Spleen (tissue), 11 donors: ENCODE data around the gene SERPINB5. TPM values are rescaled to one million over a fixed set of nuclear protein-coding genes. Genes with fewer than 3 reads are reported as not detected.

ENCODE experiments used
- DNase-seq: peaks from one replicate; pipeline ENCODE4 v3.0.0-alpha.2; 2020
- H3K27ac ChIP-seq, 8 donors: fragments of 200-600 bp; sonication (generic) in 7 of 8; 1 replicate in 4 of 8; 2 replicates in 4 of 8; pipeline versions ENCODE4 v1.5.0 to v1.8.0; 2016 to 2021; ENCODE audit warnings: inconsistent platforms in 4 of 8, mild to moderate bottlenecking in 4 of 8, moderate library complexity in 1 of 8
- H3K27me3 ChIP-seq, 7 donors: fragments of 200-600 bp; sonication (generic) in 6 of 7; replicated peaks in 1 of 7; 1 replicate in 4 of 7; 2 replicates in 3 of 7; pipeline versions ENCODE4 v1.5.0 to v1.8.0; 2016 to 2021; ENCODE audit warnings: inconsistent platforms in 3 of 7, mild to moderate bottlenecking in 1 of 7
- H3K36me3 ChIP-seq, 6 donors: fragments of 200-600 bp; sonication (generic) in 5 of 6; 1 replicate in 4 of 6; 2 replicates in 2 of 6; pipeline versions ENCODE4 v1.5.0 to v1.8.0; 2016 to 2021; ENCODE audit warnings: inconsistent platforms in 2 of 6
- H3K4me1 ChIP-seq, 6 donors: fragments of 200-600 bp; sonication (generic) in 5 of 6; 1 replicate in 3 of 6; 2 replicates in 3 of 6; pipeline versions ENCODE4 v1.5.0 to v1.8.0; 2016 to 2021; ENCODE audit warnings: inconsistent platforms in 3 of 6
- H3K4me3 ChIP-seq, 8 donors: fragments of 200-600 bp; sonication (generic) in 7 of 8; 1 replicate in 4 of 8; 2 replicates in 4 of 8; pipeline versions ENCODE4 v1.5.0 to v1.8.0; 2016 to 2021; ENCODE audit warnings: inconsistent platforms in 4 of 8, mild to moderate bottlenecking in 4 of 8, moderate library complexity in 2 of 8
- H3K9me3 ChIP-seq, 8 donors: fragments of 200-600 bp; sonication (generic) in 7 of 8; 1 replicate in 4 of 8; 2 replicates in 4 of 8; pipeline versions ENCODE4 v1.5.0 to v1.8.0; 2016 to 2021; ENCODE audit warnings: inconsistent platforms in 4 of 8
- POLR2A ChIP-seq, 3 donors: fragments of 450-650 bp; IDR thresholded peaks; one replicate each; pipeline ENCODE4 v1.5.1; 2017; ENCODE audit warnings: antibody characterized with exemption in 3 of 3, mild to moderate bottlenecking in 1 of 3
- POLR2AphosphoS5 ChIP-seq, 3 donors: sonication (generic); formaldehyde crosslinking; IDR thresholded peaks; one replicate each; pipeline ENCODE4 v1.5.1; 2017; ENCODE audit warnings: antibody characterized with exemption in 3 of 3
- WGBS, 5 donors: extraction: QIAGEN DNeasy Blood & Tissue Kit in 3 of 5; methylation state at CpG; one replicate each; pipeline versions ENCODE4 v1.1.5 to v1.1.7; 2013 to 2018; 5-methylcytosine and 5-hydroxymethylcytosine counted together
- intact Hi-C: fragments of 100-400 bp; cut with DNase I; formaldehyde crosslinking; loops from one replicate; pipeline ENCODE4 v1.15.0; 2023; ENCODE audit warnings: low total_unique reads
- polyA plus RNA-seq, 3 donors: library from polyadenylated mRNA; stranded (reverse); fragments of 200-250 nt; gene quantifications; one replicate each; pipeline ENCODE4 v1.2.1, GENCODE V29; 2013
- total RNA-seq, 7 donors: library from RNA; depleted of rRNA in 3 of 7; stranded (reverse); fragments of >200 nt in 3 of 7; fragmentation: NEBNext Ultra II Directional in 4 of 7; extraction: Animal tissue kit (Norgen Biotek cat#: 25700) in 4 of 7; gene quantifications; one replicate each; pipeline versions ENCODE4 v1.1.0 to v1.2.1, GENCODE V29; 2016 to 2021
- TF ChIP-seq, protein P1 (sequence below), 11 experiments: fragments of 200-600 bp in 7 of 11; fragments of 450-650 bp in 4 of 11; sonication (generic) in 4 of 11; IDR thresholded peaks in 8 of 11; conservative IDR thresholded peaks in 3 of 11; 1 replicate in 7 of 11; 2 replicates in 4 of 11; pipeline versions ENCODE4 v1.4.0 to v1.8.0; 2016 to 2021; ENCODE audit warnings: antibody characterized with exemption in 11 of 11, inconsistent platforms in 4 of 11, mild to moderate bottlenecking in 1 of 11
- donor health status: healthy with polysubstance abuse.
- donor health status: DM: no; HTN: no; CAD: no; lungs with moderate emphysema.
- donor health status: DM: no; HTN: no; CAD: no.
- donor health status: Bipolar disorder and iron deficiency.
- donor health status: healthy.
- donor health status: DM: no; HTN: no; CAD: no.
- donor health status: DM: yes; HTN: yes; CAD: no.

The SERPINB5 gene
- total and polyA plus RNA-seq, 10 donors: 0.02 TPM; not detected in 9

- WGBS, 5 donors: 63 to 87% (median 70%) methylated on average over 4 of the region's 4 CpGs
- H3K27me3 ChIP-seq: peaks cover 0 to 8% (median 0%) of the 10 kb centered on the region in 7 donors
- no peak for DNase-seq
- H3K4me1 ChIP-seq: no peaks in the 10 kb centered on the region
- H3K4me3 ChIP-seq: no peak overlapping the region
- H3K9me3 ChIP-seq: no peaks in the 10 kb centered on the region
- no peak overlapping the region for H3K27ac ChIP-seq
- intact Hi-C loops: loop anchor here (10.0 kb wide), 1 partner anchor 309 kb away; no protein-coding TSS in a partner anchor
- H3K36me3 ChIP-seq: no peaks in the 10 kb centered on the region
- TF ChIP-seq POLR2AphosphoS5 (IDR thresholded peaks at IDR 0.05) (no peak), POLR2A (IDR thresholded peaks at IDR 0.05) (no peak)
- TF ChIP-seq, protein P1, sequence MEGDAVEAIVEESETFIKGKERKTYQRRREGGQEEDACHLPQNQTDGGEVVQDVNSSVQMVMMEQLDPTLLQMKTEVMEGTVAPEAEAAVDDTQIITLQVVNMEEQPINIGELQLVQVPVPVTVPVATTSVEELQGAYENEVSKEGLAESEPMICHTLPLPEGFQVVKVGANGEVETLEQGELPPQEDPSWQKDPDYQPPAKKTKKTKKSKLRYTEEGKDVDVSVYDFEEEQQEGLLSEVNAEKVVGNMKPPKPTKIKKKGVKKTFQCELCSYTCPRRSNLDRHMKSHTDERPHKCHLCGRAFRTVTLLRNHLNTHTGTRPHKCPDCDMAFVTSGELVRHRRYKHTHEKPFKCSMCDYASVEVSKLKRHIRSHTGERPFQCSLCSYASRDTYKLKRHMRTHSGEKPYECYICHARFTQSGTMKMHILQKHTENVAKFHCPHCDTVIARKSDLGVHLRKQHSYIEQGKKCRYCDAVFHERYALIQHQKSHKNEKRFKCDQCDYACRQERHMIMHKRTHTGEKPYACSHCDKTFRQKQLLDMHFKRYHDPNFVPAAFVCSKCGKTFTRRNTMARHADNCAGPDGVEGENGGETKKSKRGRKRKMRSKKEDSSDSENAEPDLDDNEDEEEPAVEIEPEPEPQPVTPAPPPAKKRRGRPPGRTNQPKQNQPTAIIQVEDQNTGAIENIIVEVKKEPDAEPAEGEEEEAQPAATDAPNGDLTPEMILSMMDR (IDR thresholded peaks at IDR 0.05 in 8 of 11, conservative IDR thresholded peaks at IDR 0.05 in 3 of 11): no peak
These were observed 43.4 kb upstream of the SERPINB5 start for GRCh38 chr18:63433334-63433866.

GRCh38 chr18:63438181-63438580 lies 38.6 kb upstream of the SERPINB5 start:
- DNase-seq: no peak
- Histone ChIP-seq H3K4me3 (no peak overlapping the region), H3K4me1 (peaks cover 0 to 14% (median 5%) of the 10 kb centered on the region in 6 donors), H3K36me3 (no peaks in the 10 kb centered on the region), H3K9me3 (no peaks in the 10 kb centered on the region), H3K27ac (no peak overlapping the region), H3K27me3 (no peaks in the 10 kb centered on the region)
- WGBS, 5 donors: 73 to 95% (median 86%) methylated on average over 2 of the region's 2 CpGs
- intact Hi-C loops: loop anchor here (5.0 to 10.0 kb wide), 2 partner anchors 91 to 313 kb away; no protein-coding TSS in a partner anchor
- TF ChIP-seq POLR2A (IDR thresholded peaks at IDR 0.05) (no peak), POLR2AphosphoS5 (IDR thresholded peaks at IDR 0.05) (no peak)
- TF ChIP-seq, protein P1 (IDR thresholded peaks at IDR 0.05 in 8 of 11, conservative IDR thresholded peaks at IDR 0.05 in 3 of 11): no peak

DNA sequence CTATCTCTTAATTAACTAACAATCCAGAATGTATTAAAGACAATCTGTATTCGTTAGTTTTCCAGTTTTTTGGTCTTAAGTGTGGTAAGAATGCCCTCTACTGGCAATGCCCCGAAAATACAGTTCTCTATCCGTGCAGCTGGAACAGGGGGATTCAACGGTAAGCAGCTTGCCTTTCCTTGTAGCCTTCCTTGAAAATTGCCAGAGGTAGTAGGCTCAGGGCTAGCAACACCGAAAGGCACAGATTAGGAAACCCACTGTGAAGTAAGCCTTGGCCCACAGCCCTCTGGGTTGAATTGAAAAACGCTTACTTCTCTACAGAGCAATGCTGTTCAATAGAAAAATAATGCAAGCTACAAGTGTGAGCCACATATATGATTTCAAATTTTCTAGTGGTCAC lies 37.4 kb upstream of the SERPINB5 start:
- 3 to 9% (median 5%) methylated on average over 6 of the region's 6 CpGs for WGBS, 5 donors
- no peaks in the 10 kb centered on the region for H3K9me3 ChIP-seq
- H3K4me1 ChIP-seq: peaks cover 0 to 19% (median 5%) of the 10 kb centered on the region in 6 donors
- TF ChIP-seq POLR2AphosphoS5 (IDR thresholded peaks at IDR 0.05): no peak
- TF ChIP-seq, protein P1 (IDR thresholded peaks at IDR 0.05 in 8 of 11, conservative IDR thresholded peaks at IDR 0.05 in 3 of 11): peak; percentile 40 to 81 (median 76)
- H3K27me3 ChIP-seq: no peaks in the 10 kb centered on the region
- no peak for DNase-seq
- H3K27ac ChIP-seq: no peak overlapping the region
- H3K36me3 ChIP-seq: no peaks in the 10 kb centered on the region
- intact Hi-C loops: loop anchor here (5.0 to 10.0 kb wide), 2 partner anchors 92 to 315 kb away; no protein-coding TSS in a partner anchor
- no peak overlapping the region for H3K4me3 ChIP-seq

GRCh38 chr18:63440219-63440618 lies 36.5 kb upstream of the SERPINB5 start:
- Histone ChIP-seq H3K4me3 (no peak overlapping the region), H3K9me3 (no peaks in the 10 kb centered on the region), H3K27ac (no peak overlapping the region), H3K4me1 (peaks cover 0 to 28% (median 8%) of the 10 kb centered on the region in 6 donors), H3K27me3 (no peaks in the 10 kb centered on the region), H3K36me3 (no peaks in the 10 kb centered on the region)
- WGBS, 5 donors: 62 to 100% (median 78%) methylated on average over 1 of the region's 1 CpG
- TF ChIP-seq POLR2A (IDR thresholded peaks at IDR 0.05) (no peak), POLR2AphosphoS5 (IDR thresholded peaks at IDR 0.05) (no peak)
- TF ChIP-seq, protein P1 (IDR thresholded peaks at IDR 0.05 in 8 of 11, conservative IDR thresholded peaks at IDR 0.05 in 3 of 11): no peak
- intact Hi-C loops: loop anchor here (5.0 kb wide), 1 partner anchor 423 kb away; no protein-coding TSS in a partner anchor
- DNase-seq: no peak
